IMR-90 (cell line): ENCODE results near the gene TMCC1. TPM values are rescaled to one million over a fixed set of nuclear protein-coding genes. Genes with fewer than 3 reads are reported as not detected.

Experiments used
- ATAC-seq: fragments of 200-7000 bp; cut with Tn5 transposase; 2 replicates; pipeline ENCODE4 v1.9.1; 2020; ENCODE audit warnings: low read depth, mild to moderate bottlenecking, moderate library complexity
- BruUV-seq: library from RNA; stranded (reverse); fragments of 400-500 nt; replicated peaks from 2 replicates; lab custom pipeline; 2021; lab: Mats Ljungman, UMichigan
- CTCF ChIA-PET: fragments of 300-600 bp; formaldehyde crosslinking; extraction: SDS; loops from one replicate; lab custom pipeline; 2021; ENCODE audit warnings: antibody characterized with exemption; lab: Yijun Ruan, JAX
- POLR2A ChIA-PET: fragments of 300-600 bp; sonication (Branson Sonifier 250); formaldehyde crosslinking; loops from one replicate; lab custom pipeline; 2022; ENCODE audit warnings: antibody characterized with exemption; ENCODE audit not compliant: unreplicated experiment; lab: Charles Lee
- DNase-seq: peaks from one replicate; pipeline ENCODE4 v3.0.0; 2013
- H2AFZ ChIP-seq: replicated peaks from 2 replicates; pipeline ENCODE3; 2013; ENCODE audit warnings: low read length, mild to moderate bottlenecking; ENCODE audit not compliant: poor library complexity
- H2AK5ac ChIP-seq: 2 replicates; pipeline ENCODE4 v1.6.1; 2013; ENCODE audit warnings: low read depth, low read length, inconsistent platforms
- H2AK9ac ChIP-seq: replicated peaks from 2 replicates; pipeline ENCODE3; 2013; ENCODE audit warnings: mild to moderate bottlenecking, low read depth, low read length, moderate library complexity; ENCODE audit not compliant: poor library complexity
- H2BK120ac ChIP-seq: 2 replicates; pipeline ENCODE4 v1.6.1; 2013; ENCODE audit warnings: low read depth, low read length, inconsistent platforms
- H2BK15ac ChIP-seq: 3 replicates; pipeline ENCODE4 v1.6.1; 2013; ENCODE audit warnings: low read depth, low read length, inconsistent platforms
- H2BK20ac ChIP-seq: 2 replicates; pipeline ENCODE4 v1.6.1; 2013; ENCODE audit warnings: low read depth, mild to moderate bottlenecking, inconsistent platforms, low read length, moderate library complexity
- H2BK5ac ChIP-seq: 2 replicates; pipeline ENCODE4 v1.6.1; 2013; ENCODE audit warnings: mild to moderate bottlenecking, low read depth, low read length, inconsistent platforms; ENCODE audit not compliant: poor library complexity, severe bottlenecking
- H3K14ac ChIP-seq: replicated peaks from 2 replicates; pipeline ENCODE4 v1.6.1; 2013; ENCODE audit warnings: low read depth, low read length, inconsistent platforms
- H3K18ac ChIP-seq: 2 replicates; pipeline ENCODE4 v1.6.1; 2013; ENCODE audit warnings: low read depth, low read length, control low read depth
- H3K23ac ChIP-seq: 2 replicates; pipeline ENCODE4 v1.6.1; 2013; ENCODE audit warnings: low read depth, low read length, inconsistent platforms
- H3K27ac ChIP-seq: 2 replicates; pipeline ENCODE4 v1.5.1; 2013; ENCODE audit warnings: mild to moderate bottlenecking, control low read depth, low read length; ENCODE audit not compliant: insufficient read depth
- H3K27me3 ChIP-seq: 2 replicates; pipeline ENCODE4 v1.6.1; 2013; ENCODE audit warnings: low read length; ENCODE audit not compliant: control insufficient read depth, insufficient read depth
- H3K36me3 ChIP-seq: 2 replicates; pipeline ENCODE4 v1.6.1; 2013; ENCODE audit warnings: low read length, mixed read lengths; ENCODE audit not compliant: control insufficient read depth, insufficient read depth
- H3K4ac ChIP-seq: 2 replicates; pipeline ENCODE4 v1.6.1; 2013; ENCODE audit warnings: low read depth, low read length, inconsistent platforms
- H3K4me1 ChIP-seq: 2 replicates; pipeline ENCODE4 v1.6.1; 2013; ENCODE audit warnings: low read length, mixed read lengths; ENCODE audit not compliant: control insufficient read depth, insufficient read depth
- H3K4me2 ChIP-seq: 2 replicates; pipeline ENCODE4 v1.6.1; 2013; ENCODE audit warnings: low read depth, mild to moderate bottlenecking, control low read depth, low read length, moderate library complexity
- H3K4me3 ChIP-seq: 2 replicates; pipeline ENCODE4 v1.5.1; 2013; ENCODE audit warnings: low read depth, mild to moderate bottlenecking, control low read depth, low read length, moderate library complexity; ENCODE audit not compliant: insufficient read depth
- H3K56ac ChIP-seq: 2 replicates; pipeline ENCODE4 v1.6.1; 2013; ENCODE audit warnings: low read length, inconsistent platforms; ENCODE audit not compliant: insufficient read depth; ENCODE audit errors: extremely low read depth
- H3K79me1 ChIP-seq, 2 experiments: 2 replicates each; pipeline ENCODE4 v1.6.1; 2013; ENCODE audit warnings: low read length in 2 of 2, inconsistent platforms in 1 of 2, low read depth in 1 of 2
- H3K9ac ChIP-seq: 2 replicates; pipeline ENCODE4 v1.6.1; 2013; ENCODE audit warnings: low read depth, low read length, control low read depth
- H3K9me1 ChIP-seq: 2 replicates; pipeline ENCODE4 v1.6.1; 2013; ENCODE audit warnings: low read length, inconsistent platforms; ENCODE audit not compliant: insufficient read depth
- H3K9me3 ChIP-seq: 2 replicates; pipeline ENCODE4 v1.6.1; 2013; ENCODE audit warnings: low read length; ENCODE audit not compliant: control insufficient read depth, insufficient read depth
- H4K20me1 ChIP-seq: 2 replicates; pipeline ENCODE4 v1.6.1; 2013; ENCODE audit warnings: low read length, inconsistent platforms; ENCODE audit not compliant: insufficient read depth
- H4K5ac ChIP-seq: 2 replicates; pipeline ENCODE4 v1.6.1; 2013; ENCODE audit warnings: mild to moderate bottlenecking, low read depth, low read length, control low read depth
- H4K8ac ChIP-seq, 2 experiments: 2 replicates each; pipeline ENCODE4 v1.6.1; 2013; ENCODE audit warnings: low read depth in 2 of 2, low read length in 2 of 2, control low read depth in 1 of 2, inconsistent platforms in 1 of 2
- H4K91ac ChIP-seq: 2 replicates; pipeline ENCODE4 v1.6.1; 2013; ENCODE audit warnings: low read depth, low read length, inconsistent platforms; ENCODE audit not compliant: insufficient read depth
- CEBPB ChIP-seq: IDR thresholded peaks from 2 replicates; pipeline ENCODE4 v1.6.1; 2012; ENCODE audit warnings: low read depth, low read length, improper control_type of control experiment
- CHD1 ChIP-seq: IDR thresholded peaks from 2 replicates; pipeline ENCODE4 v1.6.1; 2012; ENCODE audit warnings: low read depth, low read length, improper control_type of control experiment
- MAFK ChIP-seq: IDR thresholded peaks from 2 replicates; pipeline ENCODE4 v1.6.1; 2012; ENCODE audit warnings: low read depth, low read length, improper control_type of control experiment
- MAZ ChIP-seq: IDR thresholded peaks from 2 replicates; pipeline ENCODE4 v1.6.1; 2012; ENCODE audit warnings: low read depth, mild to moderate bottlenecking, low read length, improper control_type of control experiment, moderate library complexity, borderline replicate concordance
- MXI1 ChIP-seq: IDR thresholded peaks from 2 replicates; pipeline ENCODE4 v1.6.1; 2012; ENCODE audit warnings: low read depth, mild to moderate bottlenecking, low read length, moderate library complexity, borderline replicate concordance
- NFE2L2 ChIP-seq: fragments of 150-350 bp; IDR thresholded peaks from 2 replicates; pipeline ENCODE4 v1.6.1; 2016; ENCODE audit warnings: low read depth, mild to moderate bottlenecking, low read length
- POLR2A ChIP-seq: IDR thresholded peaks from 2 replicates; pipeline ENCODE4 v1.6.1; 2012; ENCODE audit warnings: mild to moderate bottlenecking, low read depth, low read length
- RCOR1 ChIP-seq: IDR thresholded peaks from 2 replicates; pipeline ENCODE4 v1.6.1; 2012; ENCODE audit warnings: mild to moderate bottlenecking, low read length, improper control_type of control experiment; ENCODE audit not compliant: insufficient replicate concordance
- SMC3 ChIP-seq: fragments of 150-350 bp; IDR thresholded peaks from 2 replicates; pipeline ENCODE4 v1.6.1; 2016; ENCODE audit warnings: low read depth, mild to moderate bottlenecking, antibody characterized with exemption, low read length, moderate library complexity
- WGBS, 2 experiments: methylation state at CpG; one replicate each; pipeline versions ENCODE4 v1.1.5 to v1.1.7; 2013; ENCODE audit warnings: missing lambda C conversion rate in 2 of 2; ENCODE audit not compliant: insufficient read length in 1 of 2; ENCODE audit errors: extremely low coverage in 2 of 2; 5-methylcytosine and 5-hydroxymethylcytosine counted together
- dilution Hi-C: fragments of 300-500 bp; cut with HindIII; formaldehyde crosslinking; loops from one replicate; pipeline ENCODE4 v1.14.3; 2018; ENCODE audit warnings: low sequenced_read_pairs; ENCODE audit not compliant: unreplicated experiment
- in situ Hi-C: fragments of 300-500 bp; cut with MboI; formaldehyde crosslinking; loops from 3 replicates; pipeline ENCODE4 v1.14.3; 2019; ENCODE audit warnings: low sequenced_read_pairs, inconsistent platforms, mixed read lengths
- intact Hi-C: fragments of 100-400 bp; cut with micrococcal nuclease; formaldehyde crosslinking; loops from 2 replicates; pipeline ENCODE4 v1.10.0; 2022
- polyA plus RNA-seq, 3 experiments: library from polyadenylated mRNA; depleted of rRNA; stranded (reverse); fragments of >200 nt; gene quantifications; 2 replicates each; pipeline ENCODE4 v1.2.3, GENCODE V29; 2012; ENCODE audit warnings: low replicate concordance in 1 of 3
- total RNA-seq: library from RNA; depleted of rRNA; stranded (reverse); fragments of >200 nt; gene quantifications from 2 replicates; pipeline ENCODE4 v1.2.3, GENCODE V29; 2012
- TF ChIP-seq, protein P1 (sequence below): fragments of 150-350 bp; IDR thresholded peaks from 2 replicates; pipeline ENCODE4 v1.6.1; 2016; ENCODE audit warnings: low read depth, mild to moderate bottlenecking, low read length, moderate library complexity, borderline replicate concordance

Gene TMCC1
- total and polyA plus RNA-seq, 2 of the 4 experiments (the other 2 are of a cell fraction): 5.0 to 7.3 TPM

DNA sequence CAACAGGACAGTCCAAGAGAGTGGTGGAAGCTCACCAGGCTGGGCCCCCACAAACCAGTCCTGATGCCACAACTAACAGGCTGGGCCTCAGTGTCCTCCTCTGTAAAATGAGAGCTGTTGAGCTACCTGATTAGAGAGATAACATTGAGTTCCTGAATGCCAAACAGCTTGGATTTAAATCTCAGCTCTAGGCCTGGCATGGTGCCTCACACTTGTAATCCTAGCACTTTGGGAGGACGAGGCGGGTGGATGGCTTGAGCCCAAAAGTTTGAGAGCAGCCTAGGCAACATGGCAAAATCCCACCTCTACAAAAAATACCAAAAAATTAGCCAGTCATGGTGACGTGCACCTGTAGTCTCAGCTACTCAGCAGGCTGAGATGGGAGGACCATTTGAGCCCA, 20.1 kb upstream of the TMCC1 start:
- H3K9me3 ChIP-seq: peaks cover 27% of the 10 kb centered on the region
- ChIA-PET POLR2A (no interaction called here), CTCF (no interaction called here)
- no peak overlapping the region for H2AK9ac ChIP-seq
- H3K23ac ChIP-seq: no peak overlapping the region
- no peak overlapping the region for H3K18ac ChIP-seq
- H3K4me1 ChIP-seq: no peaks in the 10 kb centered on the region
- H4K20me1 ChIP-seq: no peaks in the 10 kb centered on the region
- H3K79me1 ChIP-seq: no peaks in the 10 kb centered on the region
- no peak overlapping the region for H3K4me2 ChIP-seq
- H3K4ac ChIP-seq: no peak overlapping the region
- no peak overlapping the region for H4K8ac ChIP-seq
- no TSS peak for BruUV-seq
- no peaks in the 10 kb centered on the region for H3K9me1 ChIP-seq
- ATAC-seq: no peak
- H3K27me3 ChIP-seq: no peaks in the 10 kb centered on the region
- H3K14ac ChIP-seq: no peak overlapping the region
- DNase-seq: no peak
- H3K9ac ChIP-seq: no peak overlapping the region
- H2BK20ac ChIP-seq: no peak overlapping the region
- no peak overlapping the region for H2BK5ac ChIP-seq
- WGBS, 2 experiments: no CpG with 5 or more reads among the region's 3 CpGs
- in situ Hi-C loops (no loop called here), intact Hi-C loops (no loop called here), dilution Hi-C loops (no loop called here)
- no peak overlapping the region for H3K27ac ChIP-seq
- no peak overlapping the region for H4K5ac ChIP-seq
- H4K91ac ChIP-seq: no peak overlapping the region
- no peak overlapping the region for H2BK15ac ChIP-seq
- no peak for TF ChIP-seq MAFK
- TF ChIP-seq POLR2A: no peak
- TF ChIP-seq MAZ: no peak
- TF ChIP-seq CEBPB: no peak
- TF ChIP-seq RCOR1: no peak
- TF ChIP-seq NFE2L2: no peak
- no peak for TF ChIP-seq SMC3
- TF ChIP-seq CHD1: no peak
- TF ChIP-seq, protein P1, sequence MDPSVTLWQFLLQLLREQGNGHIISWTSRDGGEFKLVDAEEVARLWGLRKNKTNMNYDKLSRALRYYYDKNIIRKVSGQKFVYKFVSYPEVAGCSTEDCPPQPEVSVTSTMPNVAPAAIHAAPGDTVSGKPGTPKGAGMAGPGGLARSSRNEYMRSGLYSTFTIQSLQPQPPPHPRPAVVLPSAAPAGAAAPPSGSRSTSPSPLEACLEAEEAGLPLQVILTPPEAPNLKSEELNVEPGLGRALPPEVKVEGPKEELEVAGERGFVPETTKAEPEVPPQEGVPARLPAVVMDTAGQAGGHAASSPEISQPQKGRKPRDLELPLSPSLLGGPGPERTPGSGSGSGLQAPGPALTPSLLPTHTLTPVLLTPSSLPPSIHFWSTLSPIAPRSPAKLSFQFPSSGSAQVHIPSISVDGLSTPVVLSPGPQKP: no peak
- TF ChIP-seq MXI1: no peak
- no peak overlapping the region for H2AFZ ChIP-seq
- no peak overlapping the region for H3K4me3 ChIP-seq
- no peak overlapping the region for H2AK5ac ChIP-seq
- H3K36me3 ChIP-seq: no peaks in the 10 kb centered on the region
- H3K56ac ChIP-seq: no peak overlapping the region
- no peak overlapping the region for H2BK120ac ChIP-seq
